NB4 (cell line): ENCODE results near the gene SPAG9.

Experiments used
- DNase-seq: peaks from one replicate; pipeline ENCODE4 v3.0.0; 2010; ENCODE audit warnings: low read depth
- H3K4me3 ChIP-seq: one replicate; pipeline ENCODE4 v1.5.1; 2011; ENCODE audit warnings: mild to moderate bottlenecking, low read depth, low read length, moderate library complexity
- CTCF ChIP-seq: IDR thresholded peaks from one replicate; pipeline ENCODE4 v1.5.1; 2012; ENCODE audit warnings: low read depth, low read length
- MAX ChIP-seq: IDR thresholded peaks from 2 replicates; pipeline ENCODE4 v1.6.1; 2011; ENCODE audit warnings: low read depth, low read length
- MYC ChIP-seq: IDR thresholded peaks from 2 replicates; pipeline ENCODE4 v1.6.1; 2011; ENCODE audit warnings: low read depth, low read length
- POLR2A ChIP-seq: IDR thresholded peaks from 2 replicates; pipeline ENCODE4 v1.6.1; 2011; ENCODE audit warnings: mild to moderate bottlenecking; ENCODE audit not compliant: insufficient read length; ENCODE audit errors: extremely low read depth

Gene SPAG9

GRCh38 chr17:50922721-50923405, 197.8 kb downstream of the SPAG9 start:
- no peak overlapping the region for H3K4me3 ChIP-seq
- TF ChIP-seq MYC (no peak), CTCF (no peak)
- no peak for DNase-seq

- no peak overlapping the region for H3K4me3 ChIP-seq
- no peak for DNase-seq
- TF ChIP-seq CTCF, result no peak
- no peak for TF ChIP-seq MAX
- TF ChIP-seq MYC, result no peak
- TF ChIP-seq POLR2A, result no peak
Observed at GRCh38 chr17:50922107-50922506, 198.6 kb downstream of the SPAG9 start.

- no peak overlapping the region for H3K4me3 ChIP-seq
- TF ChIP-seq POLR2A (no peak), CTCF (no peak), MYC (no peak), MAX (no peak)
- DNase-seq, result no peak
Observed at GRCh38 chr17:50920891-50921586, 199.6 kb downstream of the SPAG9 start.

- TF ChIP-seq CTCF (no peak), MYC (no peak), POLR2A (no peak), MAX (no peak)
- no peak overlapping the region for H3K4me3 ChIP-seq
- DNase-seq, result no peak
Observed at GRCh38 chr17:50920041-50920410, 200.6 kb downstream of the SPAG9 start.

- no peak overlapping the region for H3K4me3 ChIP-seq
- TF ChIP-seq MYC (no peak), POLR2A (no peak), MAX (no peak), CTCF (no peak)
- DNase-seq, result no peak
Observed at GRCh38 chr17:50919321-50920040, 201.2 kb downstream of the SPAG9 start.

GRCh38 chr17:50918933-50919296, 201.8 kb downstream of the SPAG9 start:
- H3K4me3 ChIP-seq, result no peak overlapping the region

More at GRCh38 chr17:50918933-50919296, 201.8 kb downstream of the SPAG9 start:
- TF ChIP-seq POLR2A, result no peak
- no peak for TF ChIP-seq MAX
- no peak for TF ChIP-seq CTCF
- TF ChIP-seq MYC, result no peak
- DNase-seq, result no peak
